Measurements from ENCODE around the gene SCG3.

SCG3 gene

GRCh38 chr15:51758645-51759044 is 77.3 kb downstream of the SCG3 start:
- DNase-seq (ENCODE audit: low read depth in 2 of 2), result no peak

- DNase-seq (ENCODE audit: low read depth in 2 of 2), result no peak
Observed at GRCh38 chr15:51759557-51760070, 78.3 kb downstream of the SCG3 start.

DNA sequence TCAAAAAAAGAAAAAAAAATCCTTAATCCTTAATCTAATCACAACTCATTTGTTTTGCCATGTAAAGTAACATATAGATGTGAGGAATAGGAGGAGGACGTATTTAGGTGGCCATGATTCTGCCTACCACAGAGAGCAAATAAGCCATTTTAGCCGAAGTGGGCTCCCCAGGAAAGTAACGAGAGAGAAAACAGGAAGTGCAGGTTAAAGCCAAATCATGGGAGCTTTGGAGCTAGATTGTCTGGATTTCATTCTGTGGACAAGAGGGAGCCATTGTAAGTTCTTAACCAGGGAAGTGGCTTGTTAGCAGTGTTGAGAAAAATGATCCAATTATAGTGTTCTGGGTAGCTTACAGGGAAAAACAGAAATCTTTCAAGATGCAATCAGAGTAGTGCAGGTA is 79.5 kb downstream of the SCG3 start:
- no peak for DNase-seq (ENCODE audit: low read depth in 2 of 2)

- no peak for DNase-seq (ENCODE audit: low read depth in 2 of 2)
Observed at GRCh38 chr15:51765751-51766150, 84.4 kb downstream of the SCG3 start.

- DNase-seq (ENCODE audit: low read depth in 2 of 2), result no peak
Observed at GRCh38 chr15:51766341-51766740, 85.0 kb downstream of the SCG3 start.

- no peak for DNase-seq (ENCODE audit: low read depth in 2 of 2)
Observed at GRCh38 chr15:51768018-51768417, 86.7 kb downstream of the SCG3 start.

Data from stimulated activated CD8-positive, alpha-beta memory T cell treated with anti-CD3 and anti-CD28 coated beads, Interleukin-15, amount 100 ng/mL, for 48 hours (primary cell).